ENCODE measurements around the gene LSR. TPM values are rescaled to one million over a fixed set of nuclear protein-coding genes. Genes with fewer than 3 reads are reported as not detected.

LSR gene
- total and polyA plus RNA-seq, 2 experiments from 2014 or later, result 116 to 212 TPM

DNA sequence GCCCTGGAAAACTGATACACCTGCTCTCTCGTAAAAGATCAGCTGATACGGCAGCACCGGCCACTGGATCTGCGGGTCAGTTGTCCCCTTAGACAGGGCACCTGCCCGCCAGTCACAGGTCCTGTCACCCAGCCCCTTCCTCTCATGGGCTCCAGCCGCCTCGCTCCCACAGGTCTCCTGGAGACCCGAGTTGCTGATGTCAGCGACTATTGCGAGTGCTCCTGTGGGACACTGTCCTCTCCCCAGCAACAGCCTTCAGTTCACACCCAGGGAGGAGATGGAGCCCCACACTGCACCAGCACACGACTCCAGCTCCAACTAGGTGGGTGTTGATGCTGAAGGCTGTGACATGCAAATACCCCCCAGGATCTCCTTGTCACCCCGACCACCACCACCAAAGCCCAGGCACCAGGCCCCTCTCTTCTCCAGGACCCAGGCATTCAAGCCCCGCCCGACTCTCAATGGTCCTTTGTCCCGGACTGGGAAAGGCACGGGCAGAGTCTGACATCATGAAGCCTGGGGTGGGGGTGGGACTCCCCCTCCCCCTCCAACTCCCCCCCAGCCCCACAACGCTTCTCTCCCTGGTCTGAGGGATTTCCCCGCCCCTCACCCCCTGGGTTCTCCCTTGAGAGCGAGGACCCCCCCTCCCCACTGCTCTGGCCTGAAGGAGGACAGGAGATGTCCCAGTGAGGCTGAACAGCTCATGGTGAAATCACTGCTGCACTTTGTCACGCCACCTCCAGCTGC lies 41.8 kb downstream of the LSR start:
- H3K27ac Mint-ChIP-seq, result no peak overlapping the region
- ATAC-seq, result no peak

GRCh38 chr19:35291259-35291658 lies 42.5 kb downstream of the LSR start:
- no peak overlapping the region for H3K4me2 ChIP-seq
- ATAC-seq (no peak), DNase-seq (ENCODE audit: low spot score) (no peak)
- peaks cover 25% of the 10 kb centered on the region for H3K4me1 ChIP-seq (ENCODE audit: insufficient read depth)
- no peak overlapping the region for H3K27ac ChIP-seq (ENCODE audit: low read depth)
- H3K36me3 ChIP-seq (ENCODE audit: insufficient read depth), result no peaks in the 10 kb centered on the region
- H3F3A ChIP-seq (replicated peaks; ENCODE audit: low read depth), result no peaks in the 10 kb centered on the region; the same call in 1 of the 2 replicates
- no peak overlapping the region for H3K4me3 Mint-ChIP-seq
- H4K20me1 ChIP-seq (replicated peaks; ENCODE audit: insufficient read depth), result no peaks in the 10 kb centered on the region
- H3K27me3 Mint-ChIP-seq (ENCODE audit: insufficient read depth, low read depth, poor library complexity), result peaks cover 17% of the 10 kb centered on the region
- H3K27ac Mint-ChIP-seq, result no peak overlapping the region
- no peak overlapping the region for H3K4me3 ChIP-seq
- peaks cover 13% of the 10 kb centered on the region for H3K4me1 Mint-ChIP-seq
- no peaks in the 10 kb centered on the region for H3K79me2 ChIP-seq (replicated peaks; ENCODE audit: insufficient read depth)
- no peaks in the 10 kb centered on the region for H3K36me3 Mint-ChIP-seq (ENCODE audit: low read depth)
- no peaks in the 10 kb centered on the region for H3K9me2 ChIP-seq (ENCODE audit: insufficient read depth)
- TF ChIP-seq STAT1 (IDR thresholded peaks at IDR 0.05; ENCODE audit: unreplicated experiment) (no peak), POLR2AphosphoS5 (IDR thresholded peaks at IDR 0.05; ENCODE audit: low read depth) (no peak), JUNB (IDR thresholded peaks at IDR 0.05; ENCODE audit: unreplicated experiment) (no peak), EZH2 (IDR thresholded peaks at IDR 0.05; ENCODE audit: low read depth, unreplicated experiment) (no peak), ETS1 (IDR thresholded peaks at IDR 0.05) (no peak)
- TF ChIP-seq, protein P1, sequence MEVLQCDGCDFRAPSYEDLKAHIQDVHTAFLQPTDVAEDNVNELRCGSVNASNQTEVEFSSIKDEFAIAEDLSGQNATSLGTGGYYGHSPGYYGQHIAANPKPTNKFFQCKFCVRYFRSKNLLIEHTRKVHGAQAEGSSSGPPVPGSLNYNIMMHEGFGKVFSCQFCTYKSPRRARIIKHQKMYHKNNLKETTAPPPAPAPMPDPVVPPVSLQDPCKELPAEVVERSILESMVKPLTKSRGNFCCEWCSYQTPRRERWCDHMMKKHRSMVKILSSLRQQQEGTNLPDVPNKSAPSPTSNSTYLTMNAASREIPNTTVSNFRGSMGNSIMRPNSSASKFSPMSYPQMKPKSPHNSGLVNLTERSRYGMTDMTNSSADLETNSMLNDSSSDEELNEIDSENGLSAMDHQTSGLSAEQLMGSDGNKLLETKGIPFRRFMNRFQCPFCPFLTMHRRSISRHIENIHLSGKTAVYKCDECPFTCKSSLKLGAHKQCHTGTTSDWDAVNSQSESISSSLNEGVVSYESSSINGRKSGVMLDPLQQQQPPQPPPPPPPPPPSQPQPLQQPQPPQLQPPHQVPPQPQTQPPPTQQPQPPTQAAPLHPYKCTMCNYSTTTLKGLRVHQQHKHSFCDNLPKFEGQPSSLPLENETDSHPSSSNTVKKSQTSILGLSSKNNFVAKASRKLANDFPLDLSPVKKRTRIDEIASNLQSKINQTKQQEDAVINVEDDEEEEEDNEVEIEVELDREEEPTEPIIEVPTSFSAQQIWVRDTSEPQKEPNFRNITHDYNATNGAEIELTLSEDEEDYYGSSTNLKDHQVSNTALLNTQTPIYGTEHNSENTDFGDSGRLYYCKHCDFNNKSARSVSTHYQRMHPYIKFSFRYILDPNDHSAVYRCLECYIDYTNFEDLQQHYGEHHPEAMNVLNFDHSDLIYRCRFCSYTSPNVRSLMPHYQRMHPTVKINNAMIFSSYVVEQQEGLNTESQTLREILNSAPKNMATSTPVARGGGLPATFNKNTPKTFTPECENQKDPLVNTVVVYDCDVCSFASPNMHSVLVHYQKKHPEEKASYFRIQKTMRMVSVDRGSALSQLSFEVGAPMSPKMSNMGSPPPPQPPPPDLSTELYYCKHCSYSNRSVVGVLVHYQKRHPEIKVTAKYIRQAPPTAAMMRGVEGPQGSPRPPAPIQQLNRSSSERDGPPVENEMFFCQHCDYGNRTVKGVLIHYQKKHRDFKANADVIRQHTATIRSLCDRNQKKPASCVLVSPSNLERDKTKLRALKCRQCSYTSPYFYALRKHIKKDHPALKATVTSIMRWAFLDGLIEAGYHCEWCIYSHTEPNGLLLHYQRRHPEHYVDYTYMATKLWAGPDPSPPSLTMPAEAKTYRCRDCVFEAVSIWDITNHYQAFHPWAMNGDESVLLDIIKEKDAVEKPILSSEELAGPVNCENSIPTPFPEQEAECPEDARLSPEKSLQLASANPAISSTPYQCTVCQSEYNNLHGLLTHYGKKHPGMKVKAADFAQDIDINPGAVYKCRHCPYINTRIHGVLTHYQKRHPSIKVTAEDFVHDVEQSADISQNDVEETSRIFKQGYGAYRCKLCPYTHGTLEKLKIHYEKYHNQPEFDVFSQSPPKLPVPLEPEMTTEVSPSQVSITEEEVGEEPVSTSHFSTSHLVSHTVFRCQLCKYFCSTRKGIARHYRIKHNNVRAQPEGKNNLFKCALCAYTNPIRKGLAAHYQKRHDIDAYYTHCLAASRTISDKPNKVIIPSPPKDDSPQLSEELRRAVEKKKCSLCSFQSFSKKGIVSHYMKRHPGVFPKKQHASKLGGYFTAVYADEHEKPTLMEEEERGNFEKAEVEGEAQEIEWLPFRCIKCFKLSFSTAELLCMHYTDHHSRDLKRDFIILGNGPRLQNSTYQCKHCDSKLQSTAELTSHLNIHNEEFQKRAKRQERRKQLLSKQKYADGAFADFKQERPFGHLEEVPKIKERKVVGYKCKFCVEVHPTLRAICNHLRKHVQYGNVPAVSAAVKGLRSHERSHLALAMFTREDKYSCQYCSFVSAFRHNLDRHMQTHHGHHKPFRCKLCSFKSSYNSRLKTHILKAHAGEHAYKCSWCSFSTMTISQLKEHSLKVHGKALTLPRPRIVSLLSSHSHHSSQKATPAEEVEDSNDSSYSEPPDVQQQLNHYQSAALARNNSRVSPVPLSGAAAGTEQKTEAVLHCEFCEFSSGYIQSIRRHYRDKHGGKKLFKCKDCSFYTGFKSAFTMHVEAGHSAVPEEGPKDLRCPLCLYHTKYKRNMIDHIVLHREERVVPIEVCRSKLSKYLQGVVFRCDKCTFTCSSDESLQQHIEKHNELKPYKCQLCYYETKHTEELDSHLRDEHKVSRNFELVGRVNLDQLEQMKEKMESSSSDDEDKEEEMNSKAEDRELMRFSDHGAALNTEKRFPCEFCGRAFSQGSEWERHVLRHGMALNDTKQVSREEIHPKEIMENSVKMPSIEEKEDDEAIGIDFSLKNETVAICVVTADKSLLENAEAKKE (CRISPR knock-in tag; IDR thresholded peaks at IDR 0.05), result no peak
- TF ChIP-seq, protein P2, sequence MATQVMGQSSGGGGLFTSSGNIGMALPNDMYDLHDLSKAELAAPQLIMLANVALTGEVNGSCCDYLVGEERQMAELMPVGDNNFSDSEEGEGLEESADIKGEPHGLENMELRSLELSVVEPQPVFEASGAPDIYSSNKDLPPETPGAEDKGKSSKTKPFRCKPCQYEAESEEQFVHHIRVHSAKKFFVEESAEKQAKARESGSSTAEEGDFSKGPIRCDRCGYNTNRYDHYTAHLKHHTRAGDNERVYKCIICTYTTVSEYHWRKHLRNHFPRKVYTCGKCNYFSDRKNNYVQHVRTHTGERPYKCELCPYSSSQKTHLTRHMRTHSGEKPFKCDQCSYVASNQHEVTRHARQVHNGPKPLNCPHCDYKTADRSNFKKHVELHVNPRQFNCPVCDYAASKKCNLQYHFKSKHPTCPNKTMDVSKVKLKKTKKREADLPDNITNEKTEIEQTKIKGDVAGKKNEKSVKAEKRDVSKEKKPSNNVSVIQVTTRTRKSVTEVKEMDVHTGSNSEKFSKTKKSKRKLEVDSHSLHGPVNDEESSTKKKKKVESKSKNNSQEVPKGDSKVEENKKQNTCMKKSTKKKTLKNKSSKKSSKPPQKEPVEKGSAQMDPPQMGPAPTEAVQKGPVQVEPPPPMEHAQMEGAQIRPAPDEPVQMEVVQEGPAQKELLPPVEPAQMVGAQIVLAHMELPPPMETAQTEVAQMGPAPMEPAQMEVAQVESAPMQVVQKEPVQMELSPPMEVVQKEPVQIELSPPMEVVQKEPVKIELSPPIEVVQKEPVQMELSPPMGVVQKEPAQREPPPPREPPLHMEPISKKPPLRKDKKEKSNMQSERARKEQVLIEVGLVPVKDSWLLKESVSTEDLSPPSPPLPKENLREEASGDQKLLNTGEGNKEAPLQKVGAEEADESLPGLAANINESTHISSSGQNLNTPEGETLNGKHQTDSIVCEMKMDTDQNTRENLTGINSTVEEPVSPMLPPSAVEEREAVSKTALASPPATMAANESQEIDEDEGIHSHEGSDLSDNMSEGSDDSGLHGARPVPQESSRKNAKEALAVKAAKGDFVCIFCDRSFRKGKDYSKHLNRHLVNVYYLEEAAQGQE (IDR thresholded peaks at IDR 0.05; ENCODE audit: unreplicated experiment), result no peak
- H3K27me3 ChIP-seq (ENCODE audit: insufficient read depth), result no peaks in the 10 kb centered on the region
- H3K9me3 Mint-ChIP-seq, result no peaks in the 10 kb centered on the region
- H2AFZ ChIP-seq, result no peak overlapping the region

More for the DNA sequence above, 41.8 kb downstream of the LSR start:
- H4K20me1 ChIP-seq (replicated peaks; ENCODE audit: insufficient read depth), result no peaks in the 10 kb centered on the region
- Mint-ChIP-seq H3K36me3 (ENCODE audit: low read depth) (no peaks in the 10 kb centered on the region), H3K4me1 (peaks cover 13% of the 10 kb centered on the region), H3K27me3 (ENCODE audit: insufficient read depth, low read depth, poor library complexity) (peaks cover 17% of the 10 kb centered on the region), H3K4me3 (no peak overlapping the region), H3K9me3 (no peaks in the 10 kb centered on the region)
- no peak for DNase-seq (ENCODE audit: low spot score)
- no peak overlapping the region for H2AFZ ChIP-seq
- no peaks in the 10 kb centered on the region for H3K79me2 ChIP-seq (replicated peaks; ENCODE audit: insufficient read depth)
- peaks cover 18% of the 10 kb centered on the region for H3K4me1 ChIP-seq (ENCODE audit: insufficient read depth)
- H3K4me2 ChIP-seq, result no peak overlapping the region
- H3K36me3 ChIP-seq (ENCODE audit: insufficient read depth), result no peaks in the 10 kb centered on the region
- no peak for TF ChIP-seq POLR2AphosphoS5 (IDR thresholded peaks at IDR 0.05; ENCODE audit: low read depth)
- TF ChIP-seq CREB1 (CRISPR knock-in tag; IDR thresholded peaks at IDR 0.05; ENCODE audit: low read depth), result no peak
- H3F3A ChIP-seq (replicated peaks; ENCODE audit: low read depth), result no peaks in the 10 kb centered on the region
- no peak overlapping the region for H3K4me3 ChIP-seq
- H3K9me2 ChIP-seq (ENCODE audit: insufficient read depth), result no peaks in the 10 kb centered on the region
- no peaks in the 10 kb centered on the region for H3K27me3 ChIP-seq (ENCODE audit: insufficient read depth)
- H3K27ac ChIP-seq (ENCODE audit: low read depth), result no peak overlapping the region
